AG09309 (cell line): Measurements from ENCODE around the gene MMP17.

Experiments used
- DNase-seq: peaks from one replicate; pipeline ENCODE4 v3.0.0-alpha.2; 2010; ENCODE audit warnings: low read depth
- H3K4me3 ChIP-seq: 2 replicates; pipeline ENCODE4 v1.5.1; 2011; ENCODE audit warnings: mild to moderate bottlenecking, low read depth, low read length, moderate library complexity; ENCODE audit not compliant: control insufficient read depth
- CTCF ChIP-seq: IDR thresholded peaks from 2 replicates; pipeline ENCODE4 v1.5.1; 2011; ENCODE audit warnings: mild to moderate bottlenecking, low read depth, low read length, inconsistent platforms; ENCODE audit not compliant: insufficient read depth, control insufficient read depth; ENCODE audit errors: missing control alignments

MMP17 gene

GRCh38 chr12:131861261-131862083, 33.3 kb downstream of the MMP17 start:
- DNase-seq, result no peak
- TF ChIP-seq CTCF, result no peak
- H3K4me3 ChIP-seq, result no peak overlapping the region

- TF ChIP-seq CTCF, result no peak
- no peak for DNase-seq
- no peak overlapping the region for H3K4me3 ChIP-seq
Measured at GRCh38 chr12:131862084-131862441, 33.9 kb downstream of the MMP17 start.

- no peak for DNase-seq
- no peak for TF ChIP-seq CTCF
- no peak overlapping the region for H3K4me3 ChIP-seq
Measured at GRCh38 chr12:131862600-131862993, 34.4 kb downstream of the MMP17 start.

GRCh38 chr12:131862994-131863710, 35.0 kb downstream of the MMP17 start:
- H3K4me3 ChIP-seq, result no peak overlapping the region
- TF ChIP-seq CTCF, result no peak
- DNase-seq, result no peak

GRCh38 chr12:131863711-131864396, 35.7 kb downstream of the MMP17 start:
- TF ChIP-seq CTCF, result no peak
- DNase-seq, result no peak
- H3K4me3 ChIP-seq, result no peak overlapping the region

GRCh38 chr12:131864469-131864868, 36.3 kb downstream of the MMP17 start:
- no peak for DNase-seq
- no peak overlapping the region for H3K4me3 ChIP-seq
- no peak for TF ChIP-seq CTCF
